ENCODE results near the gene RNASE12. TPM values are rescaled to one million over a fixed set of nuclear protein-coding genes. Genes with fewer than 3 reads are reported as not detected.

The RNASE12 gene
- total and polyA plus RNA-seq, 2 experiments from 2014 or later, result not detected

DNA sequence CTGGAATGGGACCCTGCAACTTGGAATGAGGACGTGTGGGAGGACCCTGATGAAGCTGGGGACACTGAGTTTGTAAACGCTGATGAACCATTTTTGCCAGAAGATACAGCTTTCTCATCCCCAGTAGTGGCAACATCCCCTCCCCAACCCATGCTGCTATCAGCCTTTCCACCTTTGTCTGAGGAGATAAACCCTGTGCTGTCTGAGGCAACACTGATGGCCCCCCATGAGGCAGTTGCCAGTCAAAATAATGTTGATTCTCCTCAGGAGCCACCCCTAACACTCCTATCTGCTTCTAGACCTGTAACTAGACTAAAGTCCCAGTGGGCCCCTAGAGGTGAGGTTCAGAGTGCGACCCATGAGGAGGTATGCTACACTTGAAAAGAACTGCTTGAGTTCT, 22.8 kb downstream of the RNASE12 start:
- peaks cover 13% of the 10 kb centered on the region; the same call in 1 of the 2 replicates for H3K4me1 ChIP-seq (ENCODE audit: insufficient read depth)
- peaks cover 30% of the 10 kb centered on the region for H3K36me3 Mint-ChIP-seq (ENCODE audit: low read depth)
- H3K4me1 Mint-ChIP-seq, result peaks cover 26% of the 10 kb centered on the region
- H3K4me2 ChIP-seq, result no peak overlapping the region
- H3K36me3 ChIP-seq (ENCODE audit: insufficient read depth), result no peaks in the 10 kb centered on the region; the same call in 1 of the 2 replicates
- no peak overlapping the region for H3K27ac Mint-ChIP-seq
- no peaks in the 10 kb centered on the region for H4K20me1 ChIP-seq (replicated peaks; ENCODE audit: insufficient read depth)
- no peaks in the 10 kb centered on the region for H3K79me2 ChIP-seq (replicated peaks; ENCODE audit: insufficient read depth)
- H3F3A ChIP-seq (replicated peaks; ENCODE audit: low read depth), result no peaks in the 10 kb centered on the region
- H3K27ac ChIP-seq (ENCODE audit: low read depth), result no peak overlapping the region
- H3K27me3 Mint-ChIP-seq (ENCODE audit: insufficient read depth, low read depth, poor library complexity), result no peaks in the 10 kb centered on the region
- no peak overlapping the region for H2AFZ ChIP-seq
- H3K27me3 ChIP-seq (ENCODE audit: insufficient read depth), result no peaks in the 10 kb centered on the region
- peaks cover 36% of the 10 kb centered on the region for H3K9me3 Mint-ChIP-seq
- H3K4me3 ChIP-seq, result no peak overlapping the region
- ATAC-seq (no peak), DNase-seq (ENCODE audit: low spot score) (no peak)
- peaks cover 14% of the 10 kb centered on the region for H3K9me2 ChIP-seq (ENCODE audit: insufficient read depth)
- TF ChIP-seq ZNF462 (CRISPR knock-in tag; IDR thresholded peaks at IDR 0.05) (no peak), STAT1 (IDR thresholded peaks at IDR 0.05; ENCODE audit: unreplicated experiment) (no peak), CTCF (conservative IDR thresholded peaks at IDR 0.05; ENCODE audit: low read depth in 2 of 2) (no peak), POLR2AphosphoS5 (IDR thresholded peaks at IDR 0.05; ENCODE audit: low read depth) (no peak), ZNF331 (CRISPR knock-in tag; IDR thresholded peaks at IDR 0.05; ENCODE audit: low read depth) (no peak), EZH2phosphoT487 (IDR thresholded peaks at IDR 0.05; ENCODE audit: unreplicated experiment) (no peak), CREB1 (CRISPR knock-in tag; IDR thresholded peaks at IDR 0.05; ENCODE audit: low read depth) (no peak), NANOG (IDR thresholded peaks at IDR 0.05; ENCODE audit: borderline replicate concordance) (no peak), JUNB (IDR thresholded peaks at IDR 0.05; ENCODE audit: unreplicated experiment) (no peak), ETS1 (IDR thresholded peaks at IDR 0.05) (no peak), ZNF114 (CRISPR knock-in tag; IDR thresholded peaks at IDR 0.05) (no peak), EZH2 (IDR thresholded peaks at IDR 0.05; ENCODE audit: low read depth, unreplicated experiment) (no peak)
- TF ChIP-seq, protein P1, sequence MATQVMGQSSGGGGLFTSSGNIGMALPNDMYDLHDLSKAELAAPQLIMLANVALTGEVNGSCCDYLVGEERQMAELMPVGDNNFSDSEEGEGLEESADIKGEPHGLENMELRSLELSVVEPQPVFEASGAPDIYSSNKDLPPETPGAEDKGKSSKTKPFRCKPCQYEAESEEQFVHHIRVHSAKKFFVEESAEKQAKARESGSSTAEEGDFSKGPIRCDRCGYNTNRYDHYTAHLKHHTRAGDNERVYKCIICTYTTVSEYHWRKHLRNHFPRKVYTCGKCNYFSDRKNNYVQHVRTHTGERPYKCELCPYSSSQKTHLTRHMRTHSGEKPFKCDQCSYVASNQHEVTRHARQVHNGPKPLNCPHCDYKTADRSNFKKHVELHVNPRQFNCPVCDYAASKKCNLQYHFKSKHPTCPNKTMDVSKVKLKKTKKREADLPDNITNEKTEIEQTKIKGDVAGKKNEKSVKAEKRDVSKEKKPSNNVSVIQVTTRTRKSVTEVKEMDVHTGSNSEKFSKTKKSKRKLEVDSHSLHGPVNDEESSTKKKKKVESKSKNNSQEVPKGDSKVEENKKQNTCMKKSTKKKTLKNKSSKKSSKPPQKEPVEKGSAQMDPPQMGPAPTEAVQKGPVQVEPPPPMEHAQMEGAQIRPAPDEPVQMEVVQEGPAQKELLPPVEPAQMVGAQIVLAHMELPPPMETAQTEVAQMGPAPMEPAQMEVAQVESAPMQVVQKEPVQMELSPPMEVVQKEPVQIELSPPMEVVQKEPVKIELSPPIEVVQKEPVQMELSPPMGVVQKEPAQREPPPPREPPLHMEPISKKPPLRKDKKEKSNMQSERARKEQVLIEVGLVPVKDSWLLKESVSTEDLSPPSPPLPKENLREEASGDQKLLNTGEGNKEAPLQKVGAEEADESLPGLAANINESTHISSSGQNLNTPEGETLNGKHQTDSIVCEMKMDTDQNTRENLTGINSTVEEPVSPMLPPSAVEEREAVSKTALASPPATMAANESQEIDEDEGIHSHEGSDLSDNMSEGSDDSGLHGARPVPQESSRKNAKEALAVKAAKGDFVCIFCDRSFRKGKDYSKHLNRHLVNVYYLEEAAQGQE (IDR thresholded peaks at IDR 0.05; ENCODE audit: unreplicated experiment), result no peak
- H3K4me3 Mint-ChIP-seq, result no peak overlapping the region

Measured in GM23338 (cell line).